HG02588 (cell line): Measurements from ENCODE around the gene CASP14.
"Not testable (repeated sequence)": the region's sequence is repeated elsewhere in the genome, so short reads cannot be mapped to it uniquely, and the experiment has no call there.

Source experiments
- ATAC-seq: cut with Tn5 transposase; IDR thresholded peaks from one replicate; pipeline ENCODE4 v1.9.1; 2021; ENCODE audit warnings: mild to moderate bottlenecking, moderate library complexity; ENCODE audit not compliant: unreplicated experiment

Gene CASP14, protein sequence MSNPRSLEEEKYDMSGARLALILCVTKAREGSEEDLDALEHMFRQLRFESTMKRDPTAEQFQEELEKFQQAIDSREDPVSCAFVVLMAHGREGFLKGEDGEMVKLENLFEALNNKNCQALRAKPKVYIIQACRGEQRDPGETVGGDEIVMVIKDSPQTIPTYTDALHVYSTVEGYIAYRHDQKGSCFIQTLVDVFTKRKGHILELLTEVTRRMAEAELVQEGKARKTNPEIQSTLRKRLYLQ

DNA sequence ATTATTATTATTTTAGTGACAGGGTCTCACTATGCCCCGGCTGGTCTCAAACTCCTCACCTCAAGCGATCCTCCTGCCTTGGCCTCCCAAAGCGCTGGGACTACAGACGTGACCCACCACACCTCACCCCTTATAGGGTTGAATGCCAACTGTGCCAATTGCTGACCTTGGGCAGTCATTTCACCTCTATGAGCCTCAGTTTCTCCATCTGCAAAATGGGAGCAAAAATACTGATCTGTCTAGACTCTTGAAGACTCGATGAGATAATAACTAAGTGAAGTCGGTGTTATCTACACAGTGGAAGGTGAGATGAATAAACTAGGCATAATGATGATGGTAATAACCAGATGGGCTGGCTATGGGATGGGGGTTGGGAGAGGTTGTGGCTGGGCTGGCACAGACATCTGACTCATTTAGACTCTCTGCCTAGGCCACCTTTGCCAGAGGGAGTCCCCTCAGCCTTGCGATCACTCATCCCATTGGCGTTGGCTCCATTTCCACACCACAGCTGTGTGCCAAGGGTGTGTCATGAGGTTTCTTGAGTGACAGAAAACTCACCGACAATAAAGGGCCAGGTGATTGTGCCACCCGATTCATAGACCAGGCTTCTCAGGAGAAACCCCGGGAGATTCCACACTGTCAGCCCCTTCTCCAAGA is at the start of gene CASP14:
CASP14 (plus strand) TSS at position 596 of the 657 bp plus-strand sequence. CDS start 2,772 bp downstream, outside the sequence.
- ATAC-seq: no peak

DNA sequence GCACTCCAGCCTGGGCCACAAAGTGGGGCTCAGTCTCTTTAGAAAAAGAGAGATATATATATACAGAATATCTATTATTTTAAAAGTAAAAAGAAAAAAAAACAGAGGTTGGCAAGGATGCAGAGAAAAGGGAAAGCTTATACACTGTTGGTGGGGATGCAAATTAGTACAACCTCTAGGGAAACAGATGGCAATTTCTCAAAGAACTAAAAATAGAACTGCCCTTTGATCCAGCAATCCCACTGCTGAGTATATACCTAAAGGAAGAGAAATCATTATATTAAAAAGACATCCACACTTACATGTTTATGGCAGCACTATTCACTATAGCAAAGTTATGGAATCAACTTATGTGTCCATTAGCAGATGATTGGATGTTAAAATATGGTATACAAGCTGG is 41.0 kb upstream of the CASP14 start:
- ATAC-seq: no peak

DNA sequence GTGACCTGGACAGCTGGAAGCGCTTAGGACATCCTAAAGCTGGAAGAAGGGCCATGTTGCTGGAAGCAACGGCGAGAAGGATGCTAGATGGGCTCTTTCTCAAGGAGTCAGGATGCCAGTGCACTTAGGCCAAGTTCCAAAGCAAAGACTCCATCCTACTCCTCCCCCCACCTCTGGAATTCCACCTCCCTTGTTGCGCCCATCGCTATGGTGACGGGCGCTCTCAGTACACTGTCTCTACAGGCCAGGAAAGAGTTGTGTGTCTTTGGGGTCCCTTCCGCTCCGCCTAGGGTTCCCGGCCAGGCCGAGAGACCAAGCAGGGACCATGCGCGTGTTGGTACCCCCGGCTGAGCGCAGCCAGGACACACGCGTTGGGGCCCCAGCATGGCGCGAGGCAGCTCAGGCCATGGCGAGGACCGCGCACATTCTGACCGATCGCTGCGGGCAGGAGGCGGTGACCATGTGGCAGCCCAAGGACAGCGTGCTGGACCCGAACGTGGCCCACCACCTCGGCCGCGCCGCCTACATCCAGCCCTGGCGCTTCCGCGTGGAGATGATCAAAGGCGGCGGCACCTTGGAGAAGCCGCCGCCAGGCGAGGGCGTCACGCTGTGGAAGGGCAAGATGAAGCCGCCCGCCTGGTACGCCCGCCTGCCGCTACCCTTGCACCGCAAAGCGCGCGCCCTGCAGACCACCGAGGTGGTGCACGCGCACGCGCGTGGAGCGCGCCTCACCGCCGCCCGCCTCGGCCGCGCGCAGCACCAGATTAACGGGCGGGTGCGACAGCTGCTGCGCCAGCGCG is 38.6 kb upstream of the CASP14 start:
- ATAC-seq: no peak

DNA sequence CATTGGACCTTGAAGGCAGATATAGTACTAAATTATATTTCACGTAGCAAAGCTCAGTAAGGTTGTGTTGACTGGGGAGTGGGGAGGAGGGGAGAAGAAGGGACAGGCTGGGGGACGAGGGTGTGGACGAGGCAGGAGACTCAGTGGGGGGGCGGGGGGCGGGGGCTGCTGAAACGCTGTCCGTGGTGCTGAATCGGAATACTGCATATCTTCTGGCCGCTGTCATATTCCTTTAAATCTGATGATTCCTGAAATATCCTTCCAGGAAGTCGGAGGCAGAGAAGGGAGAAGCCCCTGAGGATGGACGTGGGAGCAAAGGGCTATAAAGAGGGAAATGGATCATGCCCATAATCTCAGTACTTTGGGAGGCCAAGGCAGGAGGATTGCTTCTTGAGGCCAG is 34.7 kb upstream of the CASP14 start:
- ATAC-seq: no peak

DNA sequence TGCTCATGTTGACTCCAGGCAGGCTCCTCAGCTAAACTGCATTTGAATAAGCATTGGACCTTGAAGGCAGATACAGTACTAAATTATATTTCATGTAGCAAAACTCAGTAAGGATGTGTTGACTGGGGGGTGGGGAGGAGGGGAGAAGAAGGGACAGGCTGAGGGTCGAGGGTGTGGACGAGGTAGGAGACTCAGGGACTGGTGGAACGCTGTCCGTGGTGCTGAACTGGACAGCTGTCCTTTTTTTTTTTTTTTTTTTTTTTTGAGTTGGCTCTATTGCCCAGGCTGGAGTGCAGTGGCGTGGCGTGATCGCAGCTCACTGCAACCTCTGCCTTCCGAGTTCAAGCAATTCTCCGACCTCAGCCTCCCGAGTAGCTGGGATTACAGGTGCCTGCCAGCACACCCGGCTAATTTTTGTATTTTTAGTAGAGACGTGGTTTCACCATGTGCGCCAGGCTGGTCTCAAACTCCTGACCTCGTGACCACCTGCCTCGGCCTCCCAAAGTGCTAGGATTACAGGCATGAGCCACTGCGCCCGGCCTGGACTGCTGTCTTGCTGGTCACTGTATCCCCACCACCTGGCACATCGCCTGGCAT is 33.2 kb upstream of the CASP14 start:
- no peak for ATAC-seq

DNA sequence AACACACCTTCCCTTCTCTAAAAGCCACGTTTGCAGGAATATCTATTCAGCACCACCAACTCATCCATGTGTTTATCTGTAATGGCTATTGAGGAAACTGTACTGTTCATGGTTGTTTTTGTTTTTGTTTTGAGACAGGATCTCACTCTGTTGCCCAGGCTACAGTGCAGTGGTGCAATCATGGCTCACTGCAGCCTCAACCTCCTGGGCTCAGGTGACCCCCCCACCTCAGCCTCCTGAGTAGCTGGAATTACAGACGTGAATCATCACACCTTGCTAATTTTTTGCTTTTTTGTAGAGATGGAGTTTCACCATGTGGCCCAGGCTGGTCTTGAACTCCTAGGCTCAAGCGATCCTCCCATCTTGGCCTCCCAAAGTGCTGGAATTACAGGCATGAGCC is 30.4 kb upstream of the CASP14 start:
- ATAC-seq: not testable (repeated sequence)

DNA sequence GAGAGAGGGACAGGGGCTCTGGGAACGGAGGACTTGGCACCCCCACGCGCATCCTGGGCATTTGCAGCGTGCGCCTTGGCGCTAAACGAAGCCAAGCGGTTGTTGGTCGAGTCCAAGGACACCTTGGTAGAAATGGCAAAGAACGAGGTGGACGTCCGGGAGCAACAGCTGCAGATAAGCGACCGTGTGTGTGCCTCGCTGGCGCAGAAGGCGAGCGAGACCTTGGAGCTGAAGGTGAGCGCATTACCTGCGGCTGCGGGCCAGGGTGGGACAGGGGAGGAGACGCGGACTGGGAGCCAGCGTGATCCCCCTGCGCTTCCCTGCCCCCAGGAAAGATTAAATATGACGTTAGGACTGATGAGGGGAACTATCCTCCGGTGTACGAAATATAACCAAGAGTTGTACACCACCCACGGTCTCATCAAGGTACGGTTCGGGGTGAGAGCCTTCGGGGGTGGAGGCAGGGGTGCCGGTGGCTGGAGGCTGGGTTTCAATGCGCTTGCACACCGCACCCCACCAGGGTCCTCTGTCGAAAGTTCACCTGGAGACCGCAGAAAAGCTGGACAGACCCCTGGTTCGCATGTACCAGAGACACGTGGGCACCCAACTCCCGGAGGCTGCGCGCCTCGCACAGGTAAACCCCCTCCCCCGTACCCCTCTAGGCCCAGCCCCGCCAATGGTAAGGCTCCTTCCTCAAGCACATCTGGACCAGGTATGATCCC is 27.8 kb upstream of the CASP14 start:
- no peak for ATAC-seq

DNA sequence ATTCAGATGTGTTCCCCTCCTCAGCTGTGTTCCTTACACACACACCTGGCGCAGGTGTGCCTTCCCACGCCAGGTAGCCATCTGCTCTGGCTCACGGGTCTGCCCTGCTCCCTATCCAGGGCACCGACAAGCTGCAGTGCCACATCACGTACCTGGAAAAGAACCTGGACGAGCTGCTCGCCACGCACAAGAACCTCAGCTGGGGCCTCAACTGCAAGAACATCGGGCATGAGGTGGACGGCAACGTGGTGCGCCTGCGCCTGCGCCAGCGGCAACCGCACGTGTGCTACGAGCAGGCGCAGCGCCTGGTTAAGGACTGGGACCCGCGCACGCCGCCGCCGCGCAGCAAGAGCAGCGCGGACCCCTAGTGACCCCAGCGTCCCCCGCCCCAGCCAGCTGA is 26.5 kb upstream of the CASP14 start:
- no peak for ATAC-seq

DNA sequence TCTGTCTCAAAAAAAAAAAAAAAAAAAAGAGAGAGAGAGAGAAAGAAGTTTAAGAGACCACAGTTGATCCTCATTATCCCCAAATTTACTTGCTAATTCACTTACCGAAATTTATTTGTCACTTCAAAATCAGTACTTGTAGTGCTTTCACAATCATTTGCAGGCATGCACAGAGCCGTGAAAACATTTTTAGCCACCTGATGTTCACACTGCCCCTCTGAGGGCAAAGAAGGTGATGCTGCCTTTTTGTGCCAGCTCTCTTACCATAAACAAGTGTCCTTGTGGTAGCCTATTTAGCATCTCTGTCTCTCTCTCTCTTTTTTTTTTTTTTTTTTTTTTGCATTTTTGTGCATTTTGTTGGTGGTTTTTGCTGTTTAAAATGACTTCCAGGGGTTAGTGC is 24.1 kb upstream of the CASP14 start:
- no peak for ATAC-seq

DNA sequence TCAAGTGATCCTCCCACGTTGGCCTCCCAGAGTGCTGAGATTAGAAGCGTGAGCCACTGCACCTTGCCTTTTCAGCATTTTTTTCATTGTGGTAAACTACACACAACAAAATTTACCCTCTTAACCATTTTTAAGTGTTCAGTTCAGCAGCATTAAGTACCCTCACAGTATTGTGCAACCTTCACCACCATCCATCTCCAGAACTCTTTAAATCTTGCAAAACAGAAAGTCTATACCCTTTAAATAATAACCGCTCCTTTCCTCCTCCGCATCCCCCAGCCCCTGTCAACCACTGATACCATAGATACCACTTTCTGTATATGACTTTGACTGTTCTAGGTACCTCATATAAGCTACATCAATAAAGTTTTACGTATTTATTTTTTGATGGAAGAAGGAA is 20.8 kb upstream of the CASP14 start:
- no peak for ATAC-seq

DNA sequence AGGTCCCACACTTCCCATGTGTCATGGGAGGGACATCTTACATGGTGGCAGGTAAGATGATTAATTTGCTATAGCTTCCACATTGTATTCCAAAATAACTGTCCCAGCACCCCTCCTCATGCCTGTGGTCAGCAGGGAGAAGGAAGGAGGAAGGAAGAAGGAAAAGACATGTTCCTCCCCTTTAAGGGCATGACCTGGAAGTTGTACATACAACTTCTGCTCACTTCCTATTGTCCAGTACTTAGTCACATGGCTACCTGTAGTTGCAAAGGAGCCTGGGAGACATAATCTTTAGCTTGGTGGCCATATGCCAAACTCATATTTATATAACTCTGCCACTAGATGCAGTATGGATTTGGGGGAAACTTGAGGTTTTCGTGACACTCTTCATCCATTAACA is 17.6 kb upstream of the CASP14 start:
- ATAC-seq: no peak

DNA sequence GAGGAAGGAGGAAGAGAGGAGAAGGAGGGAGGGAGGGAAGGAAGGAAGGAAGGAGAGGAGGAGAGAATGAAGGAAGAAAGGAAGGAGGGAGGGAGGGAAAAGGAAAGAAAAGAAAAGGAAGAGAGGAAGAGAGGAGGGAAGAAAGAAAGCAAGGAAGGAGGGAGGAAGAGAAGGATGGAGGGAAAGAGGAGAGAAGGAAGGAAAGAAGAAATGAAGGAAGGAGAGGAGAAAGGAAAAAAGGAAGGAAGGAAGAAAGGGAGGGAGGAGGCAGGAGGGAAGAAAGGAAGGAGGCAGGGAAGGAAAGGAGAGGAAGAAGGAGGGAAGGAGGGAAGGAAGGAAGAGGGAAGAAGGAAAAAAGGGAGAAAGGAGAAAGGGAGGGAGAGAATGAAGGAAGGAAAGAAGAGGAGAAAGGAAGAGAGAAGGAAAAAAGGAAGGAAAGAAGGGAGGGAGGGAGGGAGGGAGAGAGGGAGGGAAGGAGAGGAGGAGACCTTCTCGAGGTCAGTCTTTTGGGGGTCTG is 13.4 kb upstream of the CASP14 start:
- no peak for ATAC-seq

DNA sequence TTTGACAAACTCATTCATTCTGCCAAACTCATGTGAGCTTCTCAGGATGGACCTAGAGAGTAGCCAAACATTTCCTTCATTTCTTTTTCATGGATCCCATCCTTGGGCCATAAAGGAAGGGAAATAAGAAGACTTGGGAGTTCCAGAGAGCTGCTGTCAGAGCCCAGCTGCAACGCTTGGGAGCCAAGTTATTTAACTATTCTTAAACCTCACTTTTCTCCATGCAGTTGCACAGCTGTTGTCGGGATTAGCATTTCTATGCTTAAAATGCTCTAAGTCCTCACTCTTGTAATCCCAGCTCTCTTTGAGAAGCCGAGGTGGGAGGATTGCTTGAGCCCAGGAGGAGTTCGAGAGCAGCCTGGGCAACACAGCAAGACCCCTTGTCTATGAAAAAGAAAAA is 11.7 kb upstream of the CASP14 start:
- ATAC-seq: no peak

DNA sequence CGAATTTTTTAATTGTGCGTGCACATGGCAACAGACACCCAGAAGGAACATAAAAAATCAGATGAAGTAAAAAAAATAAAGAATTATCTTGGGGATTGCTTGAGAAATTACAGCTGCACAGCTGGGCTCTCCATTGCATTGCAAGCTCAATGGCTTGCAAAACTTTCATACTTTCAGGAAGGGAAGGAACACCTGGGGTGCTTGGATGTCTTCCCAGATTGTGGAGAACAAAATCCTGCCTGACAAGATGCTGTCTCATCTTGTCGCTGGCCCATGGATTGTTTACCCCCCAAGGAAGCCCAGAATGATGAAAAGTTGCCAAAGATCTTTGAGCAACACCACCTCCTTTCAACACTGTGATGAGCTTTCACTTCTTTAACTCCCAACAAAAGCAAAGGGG is 11.0 kb upstream of the CASP14 start:
- no peak for ATAC-seq

DNA sequence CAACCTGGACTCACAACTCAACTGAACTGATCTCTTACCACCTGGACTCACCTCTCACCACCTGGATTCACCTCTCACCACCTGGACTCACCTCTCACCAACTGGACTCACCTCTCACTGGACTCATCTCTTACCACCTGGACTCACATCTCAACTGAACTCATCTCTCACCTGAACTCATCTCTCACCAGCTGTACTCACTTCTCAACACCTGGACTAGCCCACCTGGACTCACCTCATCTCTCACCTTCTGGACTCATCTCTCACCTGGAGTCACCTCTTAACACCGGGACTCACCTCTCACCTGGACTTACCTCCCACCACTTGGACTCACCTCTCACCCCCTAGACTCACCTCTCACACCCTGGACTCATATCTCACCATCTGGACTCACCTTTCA is 7.3 kb upstream of the CASP14 start:
- ATAC-seq: no peak

DNA sequence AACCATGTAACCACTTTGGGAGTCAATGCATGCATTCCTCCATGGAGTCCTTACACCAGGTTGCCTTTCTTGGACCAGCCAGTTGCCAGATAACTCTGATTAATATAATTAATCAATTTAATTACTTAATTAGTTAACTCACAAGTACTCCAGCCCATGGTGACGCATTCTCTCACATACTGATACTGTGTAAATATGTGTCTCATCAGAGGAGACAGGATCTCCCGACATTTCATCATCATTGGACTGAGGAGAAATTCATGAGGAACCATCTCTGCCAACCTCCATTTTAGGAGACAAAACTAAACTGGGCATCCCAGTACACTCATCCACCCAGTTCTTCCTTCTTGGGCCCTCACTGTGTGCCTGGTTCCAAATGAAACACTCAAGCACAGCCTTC is 6.5 kb upstream of the CASP14 start:
- no peak for ATAC-seq

DNA sequence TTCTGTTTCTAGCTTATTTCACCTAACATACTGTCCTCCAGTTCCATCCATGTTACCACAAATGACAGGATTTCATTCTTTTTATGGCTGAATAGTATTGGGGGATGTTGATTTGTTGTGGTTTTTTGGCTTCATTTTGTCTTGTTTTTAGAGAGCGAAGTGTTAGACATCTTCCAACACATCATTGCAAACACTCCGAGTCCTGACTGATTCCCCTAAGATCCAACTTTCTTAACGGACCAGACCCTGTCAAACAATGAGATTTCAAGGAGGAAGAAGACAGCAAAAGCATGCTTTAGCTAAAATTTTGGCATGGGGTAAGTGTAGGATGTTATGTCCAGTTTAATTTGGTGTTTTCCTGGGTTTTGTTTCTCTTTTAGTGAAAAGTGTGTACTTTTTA is 3.8 kb upstream of the CASP14 start:
- no peak for ATAC-seq

DNA sequence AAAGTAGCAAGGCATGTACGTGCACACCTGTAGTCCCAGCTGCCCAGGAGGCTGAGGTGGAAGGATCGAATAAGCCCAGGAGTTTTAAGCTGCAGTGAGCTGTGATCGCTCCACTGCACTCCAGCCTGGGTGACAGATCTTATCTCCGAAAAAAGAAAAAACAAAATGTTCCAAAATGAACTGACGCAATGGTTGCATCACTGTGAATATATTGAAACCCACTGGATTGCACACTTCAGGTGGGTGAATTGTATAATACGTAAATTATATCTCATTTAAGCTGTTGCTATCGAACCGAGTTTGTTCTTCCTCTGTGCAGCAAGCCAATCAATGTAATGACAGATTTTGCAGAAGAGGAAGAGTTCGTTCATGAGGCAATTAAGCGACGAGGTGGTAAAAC is 1.6 kb upstream of the CASP14 start:
- ATAC-seq: no peak

DNA sequence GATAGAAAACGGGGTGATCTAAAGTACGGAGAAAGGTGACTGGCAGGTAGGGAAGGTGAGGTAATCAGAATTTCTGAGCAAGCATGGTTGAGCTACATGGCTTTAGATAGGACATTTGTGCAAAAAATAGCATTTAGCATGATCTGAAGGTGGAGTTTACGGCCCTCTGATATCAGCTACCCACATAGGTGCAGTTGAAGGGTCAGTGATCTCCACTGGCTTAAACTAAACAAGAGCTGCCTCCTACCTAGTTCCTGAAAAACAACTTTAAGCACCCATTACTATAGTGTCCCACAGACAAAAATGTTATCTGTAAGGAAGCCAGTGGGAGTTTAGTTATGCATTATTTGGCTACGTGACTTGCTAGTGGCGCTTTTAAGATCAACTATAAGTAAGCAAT is 1.2 kb upstream of the CASP14 start:
- no peak for ATAC-seq

DNA sequence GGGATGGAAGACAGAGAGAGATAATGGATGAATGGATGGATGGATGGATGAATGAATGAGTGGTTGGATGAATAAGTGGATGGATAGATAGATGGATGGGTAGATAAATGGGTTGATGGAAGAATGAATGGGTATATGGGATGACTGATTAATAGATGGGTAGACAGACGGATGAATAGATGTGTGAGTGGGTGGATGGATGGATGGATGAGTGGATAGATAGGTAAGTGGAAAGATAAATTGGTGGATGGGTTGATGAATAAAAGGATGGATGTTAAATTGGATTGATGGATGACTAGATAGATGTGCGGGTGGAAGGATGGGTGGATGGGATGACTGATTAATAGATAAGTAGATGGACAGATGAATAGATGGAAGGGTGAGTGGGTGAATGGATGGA is 1.4 kb downstream of the CASP14 start:
- no peak for ATAC-seq

DNA sequence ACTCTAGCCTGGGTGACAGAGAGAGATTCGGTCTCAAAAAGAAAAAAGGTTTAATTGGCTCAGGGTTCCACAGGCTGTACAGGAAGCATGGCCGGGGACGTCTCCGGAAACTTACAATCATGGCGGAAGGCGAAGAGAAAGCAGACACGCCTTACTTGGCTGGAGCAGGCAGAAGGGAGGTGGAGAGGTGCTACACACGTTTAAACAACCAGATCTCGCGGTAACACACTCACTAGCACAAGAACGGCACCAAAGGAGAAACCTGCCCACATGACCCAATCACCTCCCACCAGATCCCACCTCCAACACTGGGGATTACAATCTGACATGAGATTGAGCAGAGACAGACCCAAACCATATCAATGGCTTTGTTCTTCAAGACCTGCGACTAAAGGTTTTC is 12.8 kb downstream of the CASP14 start:
- no peak for ATAC-seq
